Activated CD8-positive, alpha-beta memory T cell treated with anti-CD3 and anti-CD28 coated beads, Interleukin-2, amount 50 U/mL, for 24 hours (primary cell): Measurements from ENCODE around the gene RAB44.

Source experiments
- DNase-seq: peaks from one replicate; pipeline ENCODE4 v3.0.0-alpha.2; 2020; ENCODE audit errors: extremely low read depth

The RAB44 gene

GRCh38 chr6:36771145-36771544 lies 73.5 kb downstream of the RAB44 start:
- DNase-seq = no peak

GRCh38 chr6:36772397-36772796 lies 74.8 kb downstream of the RAB44 start:
- DNase-seq = no peak

GRCh38 chr6:36774331-36774730 lies 76.7 kb downstream of the RAB44 start:
- DNase-seq = no peak

- no peak for DNase-seq
Measured at GRCh38 chr6:36776167-36776566, 78.5 kb downstream of the RAB44 start.

GRCh38 chr6:36777801-36778200 lies 80.2 kb downstream of the RAB44 start:
- no peak for DNase-seq

GRCh38 chr6:36779227-36779626 lies 81.6 kb downstream of the RAB44 start:
- DNase-seq = no peak

GRCh38 chr6:36780442-36781177 lies 83.0 kb downstream of the RAB44 start:
- no peak for DNase-seq

GRCh38 chr6:36781669-36782068 lies 84.0 kb downstream of the RAB44 start:
- DNase-seq = no peak
